Choroid plexus epithelial cell (primary cell): ENCODE data around the gene MESP1.
A peak's percentile ranks its signal among the peaks of the same experiment; 100 is the strongest.

Experiments used
- DNase-seq: peaks from one replicate; pipeline ENCODE4 v3.0.0-alpha.2; 2010; ENCODE audit warnings: low read depth
- H3K4me3 ChIP-seq: 2 replicates; pipeline ENCODE4 v1.5.1; 2011; ENCODE audit warnings: low read depth, mild to moderate bottlenecking, control low read depth, low read length, moderate library complexity
- CTCF ChIP-seq: conservative IDR thresholded peaks from 2 replicates; pipeline ENCODE4 v1.5.1; 2011; ENCODE audit warnings: low read depth, mild to moderate bottlenecking, control low read depth, inconsistent platforms, low read length, moderate library complexity

The MESP1 gene

GRCh38 chr15:89731275-89731674 is 19.8 kb downstream of the MESP1 start:
- no peak for TF ChIP-seq CTCF
- no peak for DNase-seq
- no peak overlapping the region for H3K4me3 ChIP-seq

GRCh38 chr15:89728254-89728653 is 22.8 kb downstream of the MESP1 start:
- no peak for TF ChIP-seq CTCF
- DNase-seq: peak; percentile 84
- no peak overlapping the region for H3K4me3 ChIP-seq

- no peak for TF ChIP-seq CTCF
- DNase-seq: no peak
Measured at GRCh38 chr15:89725064-89725463, 26.0 kb downstream of the MESP1 start.

GRCh38 chr15:89724621-89725020 is 26.4 kb downstream of the MESP1 start:
- no peak for TF ChIP-seq CTCF
- H3K4me3 ChIP-seq: no peak overlapping the region
- DNase-seq: no peak

More at GRCh38 chr15:89725064-89725463, 26.0 kb downstream of the MESP1 start:
- H3K4me3 ChIP-seq: no peak overlapping the region

GRCh38 chr15:89723031-89723430 is 28.0 kb downstream of the MESP1 start:
- no peak overlapping the region for H3K4me3 ChIP-seq
- no peak for TF ChIP-seq CTCF
- no peak for DNase-seq

GRCh38 chr15:89714775-89715174 is 36.3 kb downstream of the MESP1 start:
- no peak for TF ChIP-seq CTCF
- no peak for DNase-seq
- no peak overlapping the region for H3K4me3 ChIP-seq

- TF ChIP-seq CTCF: no peak
- DNase-seq: no peak
Measured at GRCh38 chr15:89707577-89707976, 43.5 kb downstream of the MESP1 start.

More at GRCh38 chr15:89707577-89707976, 43.5 kb downstream of the MESP1 start:
- H3K4me3 ChIP-seq: no peak overlapping the region
